Naive B cell (primary cell): ENCODE measurements around the gene CYSRT1. TPM values are rescaled to one million over a fixed set of nuclear protein-coding genes. Genes with fewer than 3 reads are reported as not detected.
"Not testable (repeated sequence)": the region's sequence is repeated elsewhere in the genome, so short reads cannot be mapped to it uniquely, and the experiment has no call there.

ENCODE experiments used
- ATAC-seq, 2 donors: fragments of 150-1000 bp; cut with Tn5 transposase; 2 replicates each; pipeline ENCODE4 v1.10.0; 2021; ENCODE audit warnings: low read depth in 2 of 2, mild to moderate bottlenecking in 2 of 2, moderate library complexity in 2 of 2
- DNase-seq: peaks from one replicate; pipeline ENCODE4 v3.0.0; 2022
- H3K27ac Mint-ChIP-seq, 6 donors: one replicate each; pipeline ENCODE4 v1.8.0; 2020 to 2022; ENCODE audit warnings: mild to moderate bottlenecking in 6 of 6, mixed read lengths in 6 of 6, moderate library complexity in 5 of 6, inconsistent platforms in 2 of 6
- H3K27me3 Mint-ChIP-seq, 3 donors: one replicate each; pipeline ENCODE4 v1.8.0; 2021 to 2022; ENCODE audit warnings: mixed read lengths in 3 of 3, mild to moderate bottlenecking in 1 of 3
- H3K36me3 Mint-ChIP-seq, 2 donors: one replicate each; pipeline ENCODE4 v1.8.0; 2020 to 2022; ENCODE audit warnings: mixed read lengths in 2 of 2, inconsistent platforms in 1 of 2, mild to moderate bottlenecking in 1 of 2
- H3K4me1 Mint-ChIP-seq, 3 donors: one replicate each; pipeline ENCODE4 v1.8.0; 2020 to 2022; ENCODE audit warnings: mixed read lengths in 3 of 3, inconsistent platforms in 1 of 3, mild to moderate bottlenecking in 1 of 3, moderate library complexity in 1 of 3
- H3K4me3 Mint-ChIP-seq, 8 donors: one replicate each; pipeline ENCODE4 v1.8.0; 2020 to 2022; ENCODE audit warnings: mild to moderate bottlenecking in 8 of 8, mixed read lengths in 8 of 8, moderate library complexity in 8 of 8, inconsistent platforms in 2 of 8
- H3K9me3 Mint-ChIP-seq, 7 donors: one replicate each; pipeline ENCODE4 v1.8.0; 2020 to 2022; ENCODE audit warnings: mixed read lengths in 7 of 7, mild to moderate bottlenecking in 5 of 7, inconsistent platforms in 2 of 7, moderate library complexity in 1 of 7
- polyA plus RNA-seq, 6 donors: library from polyadenylated mRNA; unstranded; fragments of 300-500 nt; fragmentation: Illumina TruSeq; gene quantifications; one replicate each; pipeline ENCODE4 v1.2.3, GENCODE V29; 2021; ENCODE audit warnings: low read depth in 6 of 6

CYSRT1 gene
- polyA plus RNA-seq, 6 donors from 2014 or later, result not detected

- DNase-seq (peak; percentile 97), ATAC-seq (peak; percentile 84 to 90)
- H3K4me1 Mint-ChIP-seq, result peaks cover 9 to 27% (median 22%) of the 10 kb centered on the region in 3 donors
- H3K9me3 Mint-ChIP-seq, result no peaks in the 10 kb centered on the region
- peak within 1 kb of the TSS; percentile 86 to 95 (median 90) for H3K4me3 Mint-ChIP-seq
- H3K27me3 Mint-ChIP-seq, result no peaks in the 10 kb centered on the region
- peak within 1 kb of the TSS in 5 of 6 donors; percentile 63 to 73 (median 67) for H3K27ac Mint-ChIP-seq
- no peaks in the 10 kb centered on the region for H3K36me3 Mint-ChIP-seq
Measured at GRCh38 chr9:137254624-137255447, 29.9 kb downstream of the CYSRT1 start, which contains the start of gene NELFB. NELFB (plus strand) TSS chr9:137255327.

GRCh38 chr9:137255448-137256114 is 30.6 kb downstream of the CYSRT1 start:
- Mint-ChIP-seq H3K9me3 (no peaks in the 10 kb centered on the region), H3K4me3 (peak overlapping the region; percentile 81 to 95 (median 90)), H3K4me1 (peaks cover 9 to 27% (median 22%) of the 10 kb centered on the region in 3 donors), H3K27ac (peak overlapping the region in 3 of 6 donors; percentile 26 to 67 (median 67)), H3K27me3 (no peaks in the 10 kb centered on the region), H3K36me3 (no peaks in the 10 kb centered on the region)
- no peak for DNase-seq
- ATAC-seq, result peak in 1 of 2 donors; percentile 10

GRCh38 chr9:137256362-137256761 is 31.4 kb downstream of the CYSRT1 start:
- DNase-seq, result no peak
- H3K27ac Mint-ChIP-seq, result no peak overlapping the region
- no peaks in the 10 kb centered on the region for H3K36me3 Mint-ChIP-seq
- no peaks in the 10 kb centered on the region for H3K27me3 Mint-ChIP-seq
- H3K9me3 Mint-ChIP-seq, result no peaks in the 10 kb centered on the region
- peaks cover 5 to 27% (median 22%) of the 10 kb centered on the region in 3 donors for H3K4me1 Mint-ChIP-seq
- H3K4me3 Mint-ChIP-seq, result peak overlapping the region; percentile 81 to 95 (median 90)
- no peak for ATAC-seq

- Mint-ChIP-seq H3K4me3 (peak overlapping the region; percentile 81 to 95 (median 90)), H3K27me3 (no peaks in the 10 kb centered on the region), H3K36me3 (no peaks in the 10 kb centered on the region), H3K27ac (no peak overlapping the region), H3K9me3 (peaks cover 0 to 2% (median 0%) of the 10 kb centered on the region in 7 donors), H3K4me1 (peaks cover 8 to 27% (median 22%) of the 10 kb centered on the region in 3 donors)
- no peak for DNase-seq
- no peak for ATAC-seq
Measured at GRCh38 chr9:137256856-137257255, 31.9 kb downstream of the CYSRT1 start.

- H3K4me1 Mint-ChIP-seq, DNase-seq, H3K27me3 Mint-ChIP-seq, ATAC-seq, H3K9me3 Mint-ChIP-seq, H3K27ac Mint-ChIP-seq, H3K36me3 Mint-ChIP-seq, H3K4me3 Mint-ChIP-seq: not testable (repeated sequence)
Measured at GRCh38 chr9:137262173-137262908, 37.4 kb downstream of the CYSRT1 start.

- Mint-ChIP-seq H3K36me3 (no peaks in the 10 kb centered on the region), H3K4me3 (no peak overlapping the region), H3K4me1 (peaks cover 10 to 12% (median 12%) of the 10 kb centered on the region in 3 donors), H3K27ac (no peak overlapping the region), H3K27me3 (no peaks in the 10 kb centered on the region), H3K9me3 (peaks cover 0 to 2% (median 0%) of the 10 kb centered on the region in 7 donors)
- DNase-seq (no peak), ATAC-seq (no peak)
Measured at GRCh38 chr9:137262909-137263285, 37.9 kb downstream of the CYSRT1 start.

GRCh38 chr9:137263506-137263905 is 38.5 kb downstream of the CYSRT1 start:
- peak overlapping the region in 1 of 8 donors; percentile 42 for H3K4me3 Mint-ChIP-seq
- no peak for DNase-seq
- H3K9me3 Mint-ChIP-seq, result peaks cover 0 to 2% (median 0%) of the 10 kb centered on the region in 7 donors
- peaks cover under 1 to 3% of the 10 kb centered on the region in 2 donors for H3K36me3 Mint-ChIP-seq
- no peaks in the 10 kb centered on the region for H3K27me3 Mint-ChIP-seq
- H3K4me1 Mint-ChIP-seq, result peaks cover 13 to 17% (median 16%) of the 10 kb centered on the region in 3 donors
- no peak for ATAC-seq
- no peak overlapping the region for H3K27ac Mint-ChIP-seq

- Mint-ChIP-seq H3K4me3 (no peak overlapping the region), H3K27ac (no peak overlapping the region), H3K4me1 (peaks cover 17 to 21% (median 20%) of the 10 kb centered on the region in 3 donors), H3K27me3 (no peaks in the 10 kb centered on the region), H3K36me3 (peaks cover 5 to 8% of the 10 kb centered on the region in 2 donors), H3K9me3 (peaks cover 0 to 2% (median 0%) of the 10 kb centered on the region in 7 donors)
- no peak for ATAC-seq
- DNase-seq, result no peak
Measured at GRCh38 chr9:137264067-137264466, 39.1 kb downstream of the CYSRT1 start.

- peaks cover 5 to 8% of the 10 kb centered on the region in 2 donors for H3K36me3 Mint-ChIP-seq
- peaks cover 23 to 28% (median 26%) of the 10 kb centered on the region in 3 donors for H3K4me1 Mint-ChIP-seq
- H3K27me3 Mint-ChIP-seq, result no peaks in the 10 kb centered on the region
Measured at GRCh38 chr9:137265496-137266161, 40.7 kb downstream of the CYSRT1 start.

GRCh38 chr9:137266162-137266527 is 41.2 kb downstream of the CYSRT1 start:
- Mint-ChIP-seq H3K36me3 (peaks cover 5 to 8% of the 10 kb centered on the region in 2 donors), H3K27ac (no peak overlapping the region), H3K4me1 (peaks cover 23 to 28% (median 26%) of the 10 kb centered on the region in 3 donors), H3K27me3 (no peaks in the 10 kb centered on the region), H3K4me3 (no peak overlapping the region), H3K9me3 (peaks cover 0 to 2% (median 0%) of the 10 kb centered on the region in 7 donors)
- no peak for DNase-seq
- no peak for ATAC-seq

More at GRCh38 chr9:137265496-137266161, 40.7 kb downstream of the CYSRT1 start:
- H3K27ac Mint-ChIP-seq, result no peak overlapping the region
- H3K4me3 Mint-ChIP-seq, result no peak overlapping the region
- ATAC-seq, result no peak
- peaks cover 0 to 2% (median 0%) of the 10 kb centered on the region in 7 donors for H3K9me3 Mint-ChIP-seq
- no peak for DNase-seq

GRCh38 chr9:137266585-137267453 is 41.8 kb downstream of the CYSRT1 start:
- H3K36me3 Mint-ChIP-seq, result peaks cover 5 to 8% of the 10 kb centered on the region in 2 donors
- ATAC-seq, result no peak

GRCh38 chr9:137267933-137268355 is 43.0 kb downstream of the CYSRT1 start:
- Mint-ChIP-seq H3K4me3 (peak overlapping the region in 7 of 8 donors; percentile 29 to 61 (median 51)), H3K36me3 (peaks cover 5 to 8% of the 10 kb centered on the region in 2 donors), H3K4me1 (peaks cover 24 to 32% (median 26%) of the 10 kb centered on the region in 3 donors), H3K27ac (peak overlapping the region; percentile 20 to 84 (median 58)), H3K9me3 (no peaks in the 10 kb centered on the region), H3K27me3 (no peaks in the 10 kb centered on the region)
- DNase-seq (no peak), ATAC-seq (peak; percentile 33 to 36)

More at GRCh38 chr9:137266585-137267453, 41.8 kb downstream of the CYSRT1 start:
- H3K27ac Mint-ChIP-seq, result no peak overlapping the region
- H3K4me1 Mint-ChIP-seq, result peaks cover 25 to 32% (median 26%) of the 10 kb centered on the region in 3 donors
- no peak for DNase-seq
- H3K9me3 Mint-ChIP-seq, result peaks cover 0 to under 1% (median 0%) of the 10 kb centered on the region in 7 donors
- no peak overlapping the region for H3K4me3 Mint-ChIP-seq
- H3K27me3 Mint-ChIP-seq, result no peaks in the 10 kb centered on the region
